WTC11 (cell line): ENCODE results near the gene SRSF4. TPM values are rescaled to one million over a fixed set of nuclear protein-coding genes. Genes with fewer than 3 reads are reported as not detected.
"Not testable (repeated sequence)": the region's sequence is repeated elsewhere in the genome, so short reads cannot be mapped to it uniquely, and the experiment has no call there.

Experiments
- ATAC-seq: fragments of 200-7000 bp; cut with Tn5 transposase; 2 replicates; pipeline ENCODE4 v1.10.0; 2021; ENCODE audit warnings: mild to moderate bottlenecking, moderate library complexity
- CTCF ChIA-PET: fragments of 300-600 bp; sonication (Branson Sonifier 250); formaldehyde crosslinking; loops from one replicate; lab custom pipeline; 2021; ENCODE audit warnings: antibody characterized with exemption; lab: Charles Lee
- POLR2A ChIA-PET: fragments of 350-600 bp; sonication (Branson Sonifier 250); formaldehyde crosslinking; loops from one replicate; lab custom pipeline; 2021; ENCODE audit warnings: antibody characterized with exemption; lab: Charles Lee
- DNase-seq: peaks from one replicate; pipeline ENCODE4 v3.0.0; 2021; ENCODE audit warnings: low spot score
- H3K27ac Mint-ChIP-seq: 2 replicates; pipeline ENCODE4 v1.8.0; 2021; ENCODE audit warnings: mixed read lengths
- H3K27me3 Mint-ChIP-seq: 2 replicates; pipeline ENCODE4 v1.8.0; 2021; ENCODE audit warnings: low read depth, mild to moderate bottlenecking, moderate library complexity, mixed read lengths
- H3K36me3 Mint-ChIP-seq: 2 replicates; pipeline ENCODE4 v1.8.0; 2021; ENCODE audit warnings: mixed read lengths
- H3K4me1 Mint-ChIP-seq: 2 replicates; pipeline ENCODE4 v1.8.0; 2022; ENCODE audit warnings: mixed read lengths
- H3K4me3 Mint-ChIP-seq: 2 replicates; pipeline ENCODE4 v1.8.0; 2021; ENCODE audit warnings: mild to moderate bottlenecking, moderate library complexity, mixed read lengths
- H3K9me3 Mint-ChIP-seq: 2 replicates; pipeline ENCODE4 v1.8.0; 2021; ENCODE audit warnings: mixed read lengths
- HMGA2 ChIP-seq: fragments of 250-450 bp; sonication (Bioruptor Pico); IDR thresholded peaks from 2 replicates; pipeline ENCODE4 v1.4.0; 2021; ENCODE audit warnings: mild to moderate bottlenecking, moderate library complexity
- IRF2 ChIP-seq: sonication (generic); formaldehyde crosslinking; IDR thresholded peaks from 2 replicates; pipeline ENCODE4 v1.8.0; 2022; ENCODE audit warnings: low read depth, missing genetic modification reagents, borderline replicate concordance
- JAZF1 ChIP-seq: fragments of 250-450 bp; sonication (Bioruptor Pico); IDR thresholded peaks from 2 replicates; pipeline ENCODE4 v1.9.0; 2021; ENCODE audit warnings: moderate library complexity, mild to moderate bottlenecking, inconsistent platforms
- NFYB ChIP-seq: sonication (generic); formaldehyde crosslinking; conservative IDR thresholded peaks from 2 replicates; pipeline ENCODE4 v1.8.0; 2022; ENCODE audit warnings: low read depth, missing genetic modification reagents
- NR2C2 ChIP-seq: sonication (generic); formaldehyde crosslinking; IDR thresholded peaks from 2 replicates; pipeline ENCODE4 v1.8.0; 2022; ENCODE audit warnings: mild to moderate bottlenecking, missing genetic modification reagents
- PRRX2 ChIP-seq: fragments of 250-450 bp; sonication (Bioruptor Pico); IDR thresholded peaks from 2 replicates; pipeline ENCODE4 v1.8.0; 2021; ENCODE audit warnings: mild to moderate bottlenecking
- SMAD3 ChIP-seq: sonication (generic); formaldehyde crosslinking; IDR thresholded peaks from 2 replicates; pipeline ENCODE4 v1.8.0; 2022; ENCODE audit warnings: missing genetic modification reagents, mild to moderate bottlenecking, borderline replicate concordance
- SOX15 ChIP-seq: fragments of 250-450 bp; sonication (Bioruptor Pico); IDR thresholded peaks from 2 replicates; pipeline ENCODE4 v1.9.0; 2021; ENCODE audit warnings: mild to moderate bottlenecking
- TEAD1 ChIP-seq: sonication (generic); formaldehyde crosslinking; IDR thresholded peaks from 2 replicates; pipeline ENCODE4 v1.8.0; 2022; ENCODE audit warnings: mild to moderate bottlenecking, missing genetic modification reagents
- TEAD4 ChIP-seq: sonication (generic); formaldehyde crosslinking; IDR thresholded peaks from 2 replicates; pipeline ENCODE4 v1.8.0; 2022; ENCODE audit warnings: mild to moderate bottlenecking, missing genetic modification reagents
- ZNF396 ChIP-seq: fragments of 250-450 bp; sonication (Bioruptor Pico); IDR thresholded peaks from 2 replicates; pipeline ENCODE4 v1.8.0; 2021; ENCODE audit warnings: mild to moderate bottlenecking, moderate library complexity, borderline replicate concordance
- ZNF416 ChIP-seq: fragments of 250-450 bp; sonication (Bioruptor Pico); IDR thresholded peaks from 2 replicates; pipeline ENCODE4 v1.9.0; 2021; ENCODE audit warnings: mild to moderate bottlenecking, inconsistent platforms
- total RNA-seq: library from RNA; stranded (reverse); gene quantifications from 3 replicates; pipeline ENCODE4 v1.2.3, GENCODE V29; 2021
- TF ChIP-seq, protein P1 (sequence below): sonication (generic); formaldehyde crosslinking; IDR thresholded peaks from 2 replicates; pipeline ENCODE4 v1.8.1; 2022; ENCODE audit warnings: mild to moderate bottlenecking, moderate library complexity, missing genetic modification reagents
- TF ChIP-seq, protein P2 (sequence below): sonication (generic); formaldehyde crosslinking; IDR thresholded peaks from 2 replicates; pipeline ENCODE4 v1.8.1; 2023; ENCODE audit warnings: mild to moderate bottlenecking, missing genetic modification reagents, moderate library complexity
- TF ChIP-seq, protein P3 (sequence below): sonication (generic); formaldehyde crosslinking; IDR thresholded peaks from 2 replicates; pipeline ENCODE4 v1.8.1; 2023; ENCODE audit warnings: mild to moderate bottlenecking, moderate library complexity, missing genetic modification reagents

SRSF4 gene
- total RNA-seq, 1 experiment from 2014 or later = 99.9 TPM

DNA sequence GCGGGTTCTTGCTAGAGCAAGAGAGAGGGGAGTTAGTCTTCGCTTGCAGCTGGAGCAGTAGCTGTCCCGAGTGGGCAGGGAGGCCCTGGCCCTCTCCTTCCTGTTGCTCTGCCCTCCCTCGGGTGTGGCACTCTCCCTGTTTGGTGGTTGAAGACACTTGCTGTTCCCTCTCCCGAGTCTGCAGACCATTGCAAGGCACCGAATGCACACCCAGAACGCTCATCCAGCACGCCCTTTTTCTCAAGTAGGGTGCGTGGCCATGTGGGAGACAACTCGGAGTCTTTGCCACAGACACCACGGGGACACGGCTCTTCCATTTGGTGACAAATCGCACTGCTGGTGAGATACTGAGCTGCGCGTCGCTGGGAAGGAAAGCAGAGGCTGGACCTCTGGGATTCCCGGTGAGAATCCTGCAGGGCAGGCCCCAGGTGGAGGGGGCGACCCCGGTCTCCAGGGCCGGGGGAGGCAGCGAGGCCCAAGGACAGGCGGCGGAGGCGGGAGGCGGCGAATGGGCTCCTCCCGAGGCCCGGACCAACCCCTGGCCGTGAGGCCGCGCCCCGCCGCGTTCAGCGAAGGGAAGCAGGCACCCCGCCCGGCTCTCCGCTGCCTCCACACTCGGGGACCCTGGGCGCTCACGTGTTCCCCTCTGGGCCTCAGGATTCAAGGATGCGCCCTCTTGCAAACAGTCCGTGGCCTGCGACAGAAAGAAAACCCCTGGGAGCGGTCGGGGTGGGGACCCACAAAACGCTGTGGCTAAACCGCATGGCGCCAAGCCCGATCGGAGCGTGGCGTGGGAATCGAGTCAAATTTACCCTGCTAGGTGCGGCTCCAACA is 47.6 kb downstream of the SRSF4 start:
- Mint-ChIP-seq H3K36me3 (no peaks in the 10 kb centered on the region), H3K4me3 (no peak overlapping the region), H3K4me1 (peaks cover 13% of the 10 kb centered on the region), H3K27ac (no peak overlapping the region), H3K9me3 (no peaks in the 10 kb centered on the region), H3K27me3 (no peaks in the 10 kb centered on the region)
- ChIA-PET CTCF (interaction anchor here (0.7 to 1.3 kb wide), 4 partner anchors 10 to 68 kb away, joined by 3 to 4 read pairs (median 4); partner anchors contain the start of gene TMEM200B), POLR2A (interaction anchor here (1.1 kb wide), 1 partner anchor 37 kb away, joined by 3 read pairs; no protein-coding TSS in a partner anchor)
- peak; percentile 28 for ATAC-seq
- DNase-seq = no peak
- TF ChIP-seq, protein P1, sequence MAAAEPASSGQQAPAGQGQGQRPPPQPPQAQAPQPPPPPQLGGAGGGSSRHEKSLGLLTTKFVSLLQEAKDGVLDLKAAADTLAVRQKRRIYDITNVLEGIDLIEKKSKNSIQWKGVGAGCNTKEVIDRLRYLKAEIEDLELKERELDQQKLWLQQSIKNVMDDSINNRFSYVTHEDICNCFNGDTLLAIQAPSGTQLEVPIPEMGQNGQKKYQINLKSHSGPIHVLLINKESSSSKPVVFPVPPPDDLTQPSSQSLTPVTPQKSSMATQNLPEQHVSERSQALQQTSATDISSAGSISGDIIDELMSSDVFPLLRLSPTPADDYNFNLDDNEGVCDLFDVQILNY (CRISPR knock-in tag) = no peak
- TF ChIP-seq SMAD3 (CRISPR knock-in tag) (no peak), IRF2 (CRISPR knock-in tag) (no peak), TEAD1 (CRISPR knock-in tag) (no peak), JAZF1 (no peak), PRRX2 (no peak)
- TF ChIP-seq, protein P2, sequence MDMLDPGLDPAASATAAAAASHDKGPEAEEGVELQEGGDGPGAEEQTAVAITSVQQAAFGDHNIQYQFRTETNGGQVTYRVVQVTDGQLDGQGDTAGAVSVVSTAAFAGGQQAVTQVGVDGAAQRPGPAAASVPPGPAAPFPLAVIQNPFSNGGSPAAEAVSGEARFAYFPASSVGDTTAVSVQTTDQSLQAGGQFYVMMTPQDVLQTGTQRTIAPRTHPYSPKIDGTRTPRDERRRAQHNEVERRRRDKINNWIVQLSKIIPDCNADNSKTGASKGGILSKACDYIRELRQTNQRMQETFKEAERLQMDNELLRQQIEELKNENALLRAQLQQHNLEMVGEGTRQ (CRISPR knock-in tag) = no peak

DNA sequence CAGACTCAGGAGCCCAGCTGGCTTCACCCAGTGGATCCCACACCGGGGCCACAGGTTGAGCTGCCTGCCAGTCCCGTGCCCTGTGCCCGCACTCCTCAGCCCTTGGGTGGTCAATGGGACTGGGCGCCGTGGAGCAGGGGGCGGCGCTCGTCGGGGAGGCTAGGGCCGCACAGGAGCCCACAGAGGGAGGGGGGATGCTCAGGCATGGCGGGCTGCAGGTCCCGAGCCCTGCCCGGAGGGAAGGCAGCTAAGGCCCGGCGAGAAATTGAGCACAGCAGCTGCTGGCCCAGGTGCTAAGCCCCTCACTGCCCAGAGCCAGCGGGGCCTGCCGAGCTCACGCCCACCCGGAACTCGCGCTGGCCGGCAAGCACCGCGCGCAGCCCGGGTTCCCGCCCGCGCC is 50.6 kb downstream of the SRSF4 start:
- H3K4me1 Mint-ChIP-seq, H3K36me3 Mint-ChIP-seq, POLR2A ChIA-PET, ATAC-seq, H3K27ac Mint-ChIP-seq, H3K9me3 Mint-ChIP-seq, H3K27me3 Mint-ChIP-seq, H3K4me3 Mint-ChIP-seq, DNase-seq: not testable (repeated sequence)
- CTCF ChIA-PET = interaction anchor here (1.0 to 1.1 kb wide), 2 partner anchors 9 to 13 kb away, joined by 3 to 5 read pairs; no protein-coding TSS in a partner anchor

DNA sequence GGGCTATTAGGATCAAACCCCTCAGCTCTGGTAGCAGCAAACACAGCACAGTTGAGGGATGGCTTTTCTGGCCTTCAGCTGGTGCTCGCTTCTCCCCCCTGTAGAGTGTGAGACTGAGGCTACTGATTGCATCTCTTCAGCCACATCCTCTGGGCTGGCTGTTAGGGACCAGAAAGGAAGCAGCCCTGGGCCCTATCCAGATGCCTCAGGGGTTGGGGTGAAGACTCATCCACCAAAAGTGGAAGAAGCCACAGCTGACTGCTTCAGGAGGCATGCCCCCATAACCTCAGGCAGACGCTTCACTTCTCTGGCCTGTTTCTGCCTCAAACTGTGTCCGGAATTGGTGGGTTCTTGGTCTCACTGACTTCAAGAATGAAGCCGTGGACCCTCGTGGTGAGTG is 51.8 kb downstream of the SRSF4 start:
- ChIA-PET CTCF (no interaction called here), POLR2A (no interaction called here)
- H3K36me3 Mint-ChIP-seq = no peaks in the 10 kb centered on the region
- no peak overlapping the region for H3K4me3 Mint-ChIP-seq
- peaks cover 14% of the 10 kb centered on the region for H3K4me1 Mint-ChIP-seq
- ATAC-seq (no peak), DNase-seq (no peak)
- peaks cover 4% of the 10 kb centered on the region; the same call in 1 of the 2 replicates for H3K27me3 Mint-ChIP-seq
- no peak overlapping the region for H3K27ac Mint-ChIP-seq
- TF ChIP-seq NR2C2 = no peak
- no peak for TF ChIP-seq ZNF396 (CRISPR knock-in tag)
- TF ChIP-seq, protein P3, sequence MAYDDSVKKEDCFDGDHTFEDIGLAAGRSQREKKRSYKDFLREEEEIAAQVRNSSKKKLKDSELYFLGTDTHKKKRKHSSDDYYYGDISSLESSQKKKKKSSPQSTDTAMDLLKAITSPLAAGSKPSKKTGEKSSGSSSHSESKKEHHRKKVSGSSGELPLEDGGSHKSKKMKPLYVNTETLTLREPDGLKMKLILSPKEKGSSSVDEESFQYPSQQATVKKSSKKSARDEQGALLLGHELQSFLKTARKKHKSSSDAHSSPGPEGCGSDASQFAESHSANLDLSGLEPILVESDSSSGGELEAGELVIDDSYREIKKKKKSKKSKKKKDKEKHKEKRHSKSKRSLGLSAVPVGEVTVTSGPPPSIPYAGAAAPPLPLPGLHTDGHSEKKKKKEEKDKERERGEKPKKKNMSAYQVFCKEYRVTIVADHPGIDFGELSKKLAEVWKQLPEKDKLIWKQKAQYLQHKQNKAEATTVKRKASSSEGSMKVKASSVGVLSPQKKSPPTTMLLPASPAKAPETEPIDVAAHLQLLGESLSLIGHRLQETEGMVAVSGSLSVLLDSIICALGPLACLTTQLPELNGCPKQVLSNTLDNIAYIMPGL (CRISPR knock-in tag) = no peak
- no peak for TF ChIP-seq PRRX2
- TF ChIP-seq, protein P1 (CRISPR knock-in tag) = no peak
- TF ChIP-seq TEAD4 = no peak
- no peak for TF ChIP-seq HMGA2
- TF ChIP-seq ZNF416 (CRISPR knock-in tag) = no peak
- no peak for TF ChIP-seq NFYB (CRISPR knock-in tag)
- TF ChIP-seq SOX15 (CRISPR knock-in tag) = no peak
- no peaks in the 10 kb centered on the region for H3K9me3 Mint-ChIP-seq
